Endothelial cell of umbilical vein (primary cell): ENCODE results near the gene P3H2.

Experiments
- CTCF ChIP-seq, 2 donors: IDR thresholded peaks; 1 replicate in 1 of 2; 2 replicates in 1 of 2; pipeline ENCODE4 v1.5.1; 2011; ENCODE audit warnings: low read length in 2 of 2, mild to moderate bottlenecking in 2 of 2, moderate library complexity in 2 of 2, control low read depth in 1 of 2, inconsistent platforms in 1 of 2, low read depth in 1 of 2; ENCODE audit not compliant: insufficient read depth in 1 of 2; ENCODE audit errors: extremely low read depth in 1 of 2
- MAX ChIP-seq: IDR thresholded peaks from 2 replicates; pipeline ENCODE4 v1.6.1; 2011; ENCODE audit not compliant: insufficient read depth, insufficient read length

GRCh38 chr3:189942948-189943347, 177.7 kb downstream of the P3H2 start:
- TF ChIP-seq CTCF (IDR thresholded peaks at IDR 0.05; ENCODE audit: extremely low read depth in 1 of 2, insufficient read depth in 1 of 2, low read depth in 1 of 2, low read length in 2 of 2) = no peak
- TF ChIP-seq MAX = no peak
